ENCODE results near the gene CDH24. TPM values are rescaled to one million over a fixed set of nuclear protein-coding genes. Genes with fewer than 3 reads are reported as not detected.

Gene CDH24
- total and polyA plus RNA-seq, 2 donors (not counting 3 experiments of a cell fraction or from before 2014, with no cell fraction given) = 21.7 to 52.9 TPM

DNA sequence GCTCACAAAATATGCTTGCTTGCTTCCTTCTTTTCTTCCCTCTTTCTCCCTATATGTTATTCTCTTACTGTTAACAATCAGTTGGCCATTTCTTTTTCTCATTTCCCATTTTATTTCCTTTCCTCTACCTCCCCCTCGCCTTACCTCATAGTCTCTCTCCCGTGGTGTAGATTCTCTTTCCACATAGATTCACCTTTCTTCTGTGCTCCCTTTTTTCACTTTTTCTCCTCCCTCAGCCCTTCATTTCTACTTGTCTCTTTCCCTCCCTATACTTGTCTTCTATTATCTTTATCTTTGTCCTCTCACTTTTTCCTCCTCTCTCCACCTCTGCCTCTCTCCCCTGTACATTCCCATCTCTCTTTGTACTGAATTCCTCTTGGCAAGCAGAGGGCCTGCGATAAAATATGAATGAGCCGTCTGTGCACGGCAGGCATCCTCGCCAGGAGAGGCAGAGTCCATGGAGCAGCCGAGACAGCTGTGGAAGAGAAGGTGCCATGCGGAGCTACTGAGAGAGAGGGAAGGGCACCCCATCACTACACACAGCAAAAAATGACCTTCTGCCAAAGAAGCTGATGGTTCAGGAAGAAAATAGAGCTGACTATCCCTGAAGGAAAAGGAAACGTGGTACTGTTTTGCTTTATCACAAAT, 59.5 kb downstream of the CDH24 start:
- no TSS peak for BruUV-seq (replicated peaks)
- no peak overlapping the region for H3K4me2 ChIP-seq (ENCODE audit: insufficient read depth, low read length)
- no peaks in the 10 kb centered on the region for H3K9me1 ChIP-seq (replicated peaks; ENCODE audit: control insufficient read depth, extremely low read depth, insufficient read depth, low read length)
- no peak overlapping the region for H3K9ac ChIP-seq (replicated peaks; ENCODE audit: extremely low read depth, insufficient read depth, low read length)
- no peak overlapping the region for H3K27ac ChIP-seq (ENCODE audit: insufficient read depth, low read depth, low read length)
- H4K20me1 ChIP-seq (replicated peaks; ENCODE audit: control insufficient read depth, extremely low read depth, insufficient read depth, low read length) = no peaks in the 10 kb centered on the region
- dilution Hi-C loops (cut with MboI; ENCODE audit: extremely low pct_ligation_motif_present, low sequenced_read_pairs) = no loop called here
- no peak overlapping the region for H3K4me3 ChIP-seq (replicated peaks in 1 of 3; ENCODE audit: insufficient read depth in 1 of 3, low read depth in 1 of 3, low read length in 3 of 3)
- H3K4me1 ChIP-seq (ENCODE audit: control insufficient read depth, extremely low read depth, insufficient read depth, low read length) = peaks cover 4% of the 10 kb centered on the region
- no peaks in the 10 kb centered on the region for H3K9me3 ChIP-seq (replicated peaks; ENCODE audit: control insufficient read depth, insufficient read depth, low read length)
- DNase-seq (ENCODE audit: low read depth, low spot score) = no peak
- no peaks in the 10 kb centered on the region for H3K27me3 ChIP-seq (ENCODE audit: control insufficient read depth in 2 of 2, insufficient read depth in 2 of 2, low read length in 2 of 2)
- FAIRE-seq = no peak
- no peak overlapping the region for H2AFZ ChIP-seq (ENCODE audit: low read depth, low read length)
- CTCF ChIA-PET = interaction anchor here (0.5 to 5.2 kb wide), 4 partner anchors 9 to 64 kb away, joined by 4 to 148 read pairs (median 6); no protein-coding TSS in a partner anchor
- intact Hi-C loops (cut with micrococcal nuclease) = no loop called here
- H3K79me2 ChIP-seq (ENCODE audit: control insufficient read depth, insufficient read depth, low read length) = no peaks in the 10 kb centered on the region
- no peaks in the 10 kb centered on the region for H3K36me3 ChIP-seq (ENCODE audit: control insufficient read depth in 2 of 2, extremely low read depth in 1 of 2, insufficient read depth in 2 of 2, low read length in 2 of 2)
- POLR2A ChIA-PET = no interaction called here
- no peak for TF ChIP-seq FOS (IDR thresholded peaks at IDR 0.05; ENCODE audit: borderline replicate concordance, insufficient read depth, low read length)
- TF ChIP-seq GATA2 (IDR thresholded peaks at IDR 0.05; ENCODE audit: insufficient read depth, insufficient read length, low read depth, low read length) = no peak
- TF ChIP-seq JUN (IDR thresholded peaks at IDR 0.05; ENCODE audit: borderline replicate concordance, insufficient read depth, insufficient read length, low read depth) = no peak
- TF ChIP-seq POLR2A (IDR thresholded peaks at IDR 0.05; ENCODE audit: low read depth, low read length) = no peak
- no peak for TF ChIP-seq CTCF (IDR thresholded peaks at IDR 0.05; ENCODE audit: extremely low read depth in 1 of 2, insufficient read depth in 1 of 2, low read depth in 1 of 2, low read length in 2 of 2)
- TF ChIP-seq MYC (IDR thresholded peaks at IDR 0.05; ENCODE audit: low read depth, low read length) = no peak
- no peak for TF ChIP-seq MAX (IDR thresholded peaks at IDR 0.05; ENCODE audit: insufficient read depth, insufficient read length)
- no peak for TF ChIP-seq POLR2AphosphoS5 (IDR thresholded peaks at IDR 0.05; ENCODE audit: insufficient read depth, low read depth, low read length)

Other genes starting within 250 kb of the CDH24 start
- 18.5 and 22.5 TPM in 2 replicates for gene SLC7A7, start 242.1 kb downstream of the CDH24 start, total RNA-seq
- 94.0 and 103 TPM in 2 replicates for gene SLC7A7, start 242.1 kb downstream of the CDH24 start, polyA plus RNA-seq
- 174 TPM in 2 replicates for gene MRPL52, start 227.6 kb downstream of the CDH24 start, total RNA-seq
- 81.1 and 127 TPM in 2 replicates for gene MRPL52, start 227.6 kb downstream of the CDH24 start, polyA plus RNA-seq
- 603 and 615 TPM in 2 replicates for gene MMP14, start 220.9 kb downstream of the CDH24 start, total RNA-seq
- 501 and 506 TPM in 2 replicates for gene MMP14, start 220.9 kb downstream of the CDH24 start, polyA plus RNA-seq
- gene LRP10, start 185.8 kb downstream of the CDH24 start, total RNA-seq = 119 and 123 TPM in 2 replicates
- gene LRP10, start 185.8 kb downstream of the CDH24 start, polyA plus RNA-seq = 157 and 192 TPM in 2 replicates
- gene REM2, start 174.3 kb downstream of the CDH24 start, total RNA-seq = 0.33 TPM in 1 of 2 replicates, not detected in the other
- 0.06 TPM in 1 of 2 replicates, not detected in the other for gene REM2, start 174.3 kb downstream of the CDH24 start, polyA plus RNA-seq
- gene RBM23, start 138.4 kb downstream of the CDH24 start, total RNA-seq = 61.0 and 68.9 TPM in 2 replicates
- gene RBM23, start 138.4 kb downstream of the CDH24 start, polyA plus RNA-seq = 67.7 and 73.3 TPM in 2 replicates
- gene PRMT5, start 128.1 kb downstream of the CDH24 start, total RNA-seq = 67.2 and 73.1 TPM in 2 replicates
- 185 and 197 TPM in 2 replicates for gene PRMT5, start 128.1 kb downstream of the CDH24 start, polyA plus RNA-seq
- gene HAUS4, start 100.4 kb downstream of the CDH24 start, total RNA-seq = 33.8 and 37.4 TPM in 2 replicates
- gene HAUS4, start 100.4 kb downstream of the CDH24 start, polyA plus RNA-seq = 23.5 and 30.3 TPM in 2 replicates
- gene AJUBA, start 75.0 kb downstream of the CDH24 start, total RNA-seq = 54.1 and 61.7 TPM in 2 replicates
- 50.0 and 50.7 TPM in 2 replicates for gene AJUBA, start 75.0 kb downstream of the CDH24 start, polyA plus RNA-seq
- 5.4 and 7.1 TPM in 2 replicates for gene C14orf93, start 47.4 kb downstream of the CDH24 start, total RNA-seq
- gene C14orf93, start 47.4 kb downstream of the CDH24 start, polyA plus RNA-seq = 9.2 and 10.0 TPM in 2 replicates
- gene PSMB5, start 22.6 kb downstream of the CDH24 start, total RNA-seq = 214 and 236 TPM in 2 replicates
- 459 and 464 TPM in 2 replicates for gene PSMB5, start 22.6 kb downstream of the CDH24 start, polyA plus RNA-seq
- gene PSMB11, start 15.3 kb downstream of the CDH24 start, total RNA-seq = not detected in 2 replicates
- not detected in 2 replicates for gene PSMB11, start 15.3 kb downstream of the CDH24 start, polyA plus RNA-seq
- 220 and 240 TPM in 2 replicates for gene ACIN1, start 37.6 kb upstream of the CDH24 start, total RNA-seq
- 136 and 146 TPM in 2 replicates for gene ACIN1, start 37.6 kb upstream of the CDH24 start, polyA plus RNA-seq
- 55.5 and 58.3 TPM in 2 replicates for gene C14orf119, start 38.0 kb upstream of the CDH24 start, total RNA-seq
- 60.5 and 78.7 TPM in 2 replicates for gene C14orf119, start 38.0 kb upstream of the CDH24 start, polyA plus RNA-seq
- not detected in 2 replicates for gene CIROP, start 47.5 kb upstream of the CDH24 start, total RNA-seq
- not detected in 2 replicates for gene CIROP, start 47.5 kb upstream of the CDH24 start, polyA plus RNA-seq
- not detected in 2 replicates for gene CEBPE, start 61.7 kb upstream of the CDH24 start, total RNA-seq
- not detected in 2 replicates for gene CEBPE, start 61.7 kb upstream of the CDH24 start, polyA plus RNA-seq
- 1.1 and 1.6 TPM in 2 replicates for gene SLC7A8, start 126.1 kb upstream of the CDH24 start, total RNA-seq
- 0.76 and 0.88 TPM in 2 replicates for gene SLC7A8, start 126.1 kb upstream of the CDH24 start, polyA plus RNA-seq
- gene RNF212B, start 180.4 kb upstream of the CDH24 start, total RNA-seq = not detected in 2 replicates
- gene RNF212B, start 180.4 kb upstream of the CDH24 start, polyA plus RNA-seq = not detected in 2 replicates
- 11.3 and 11.7 TPM in 2 replicates for gene HOMEZ, start 228.6 kb upstream of the CDH24 start, total RNA-seq
- gene HOMEZ, start 228.6 kb upstream of the CDH24 start, polyA plus RNA-seq = 16.8 and 17.7 TPM in 2 replicates
- 4.1 and 7.4 TPM in 2 replicates for gene PPP1R3E, start 245.3 kb upstream of the CDH24 start, total RNA-seq
- 3.2 and 4.3 TPM in 2 replicates for gene PPP1R3E, start 245.3 kb upstream of the CDH24 start, polyA plus RNA-seq
- gene BCL2L2, start 249.3 kb upstream of the CDH24 start, total RNA-seq = 24.3 and 26.2 TPM in 2 replicates
- 14.7 and 19.9 TPM in 2 replicates for gene BCL2L2, start 249.3 kb upstream of the CDH24 start, polyA plus RNA-seq